Lower lobe of right lung (tissue), 2 donors: Measurements from ENCODE around the gene SERGEF. TPM values are rescaled to one million over a fixed set of nuclear protein-coding genes. Genes with fewer than 3 reads are reported as not detected.

Experiments
- ATAC-seq, 2 donors: fragments of 200-7000 bp; cut with Tn5 transposase; one replicate each; pipeline ENCODE4 v1.9.1; 2020 to 2022; ENCODE audit warnings: mild to moderate bottlenecking in 2 of 2, moderate library complexity in 2 of 2
- DNase-seq: peaks from one replicate; pipeline ENCODE4 v3.0.0-alpha.2; 2020
- H3K27ac ChIP-seq: fragments of 200-600 bp; one replicate; pipeline ENCODE4 v1.8.0; 2022
- H3K27me3 ChIP-seq: fragments of 200-600 bp; one replicate; pipeline ENCODE4 v1.8.0; 2022; ENCODE audit warnings: low read depth
- H3K36me3 ChIP-seq: fragments of 200-600 bp; one replicate; pipeline ENCODE4 v1.8.0; 2022; ENCODE audit warnings: mild to moderate bottlenecking
- H3K4me1 ChIP-seq: fragments of 200-600 bp; one replicate; pipeline ENCODE4 v1.8.0; 2022
- H3K4me3 ChIP-seq: fragments of 200-600 bp; one replicate; pipeline ENCODE4 v1.8.0; 2022; ENCODE audit warnings: mild to moderate bottlenecking
- H3K9me3 ChIP-seq: fragments of 200-600 bp; one replicate; pipeline ENCODE4 v1.8.0; 2022
- CTCF ChIP-seq: fragments of 200-600 bp; IDR thresholded peaks from one replicate; pipeline ENCODE4 v1.8.0; 2022; ENCODE audit warnings: antibody characterized with exemption, mild to moderate bottlenecking
- intact Hi-C: fragments of 100-400 bp; cut with DNase I; formaldehyde crosslinking; loops from one replicate; pipeline ENCODE4 v1.11.0; 2022
- total RNA-seq: library from RNA; stranded (reverse); fragmentation: NEBNext Ultra II Directional; extraction: Animal tissue kit (Norgen Biotek cat#: 25700); gene quantifications from one replicate; pipeline ENCODE4 v1.2.1, GENCODE V29; 2021
- donor health status: DM: no; HTN: yes; CAD: no; lungs with severe emphysema.

Gene SERGEF
- total RNA-seq, 1 donor from 2014 or later: 28.4 TPM

DNA sequence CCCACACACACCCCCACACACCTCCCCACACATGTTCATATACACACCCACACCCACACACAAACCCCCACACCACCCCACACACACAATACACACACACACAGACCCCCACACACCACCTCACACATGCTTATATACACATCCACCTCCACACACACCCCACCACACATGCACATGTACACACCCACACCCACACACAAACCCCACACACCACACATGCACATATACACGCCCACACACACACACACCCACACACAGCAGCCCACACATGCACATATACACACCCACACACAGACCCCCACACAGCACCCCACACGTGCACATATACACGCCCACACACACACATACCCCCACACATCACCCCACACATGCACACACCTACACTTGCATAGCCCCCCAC lies 249.1 kb downstream of the SERGEF start:
- no peak for TF ChIP-seq CTCF
- Histone ChIP-seq H3K4me1 (no peaks in the 10 kb centered on the region), H3K27me3 (no peaks in the 10 kb centered on the region), H3K4me3 (no peak overlapping the region), H3K27ac (no peak overlapping the region), H3K9me3 (no peaks in the 10 kb centered on the region), H3K36me3 (no peaks in the 10 kb centered on the region)
- DNase-seq: no peak
- intact Hi-C loops: no loop called here
- ATAC-seq: no peak

DNA sequence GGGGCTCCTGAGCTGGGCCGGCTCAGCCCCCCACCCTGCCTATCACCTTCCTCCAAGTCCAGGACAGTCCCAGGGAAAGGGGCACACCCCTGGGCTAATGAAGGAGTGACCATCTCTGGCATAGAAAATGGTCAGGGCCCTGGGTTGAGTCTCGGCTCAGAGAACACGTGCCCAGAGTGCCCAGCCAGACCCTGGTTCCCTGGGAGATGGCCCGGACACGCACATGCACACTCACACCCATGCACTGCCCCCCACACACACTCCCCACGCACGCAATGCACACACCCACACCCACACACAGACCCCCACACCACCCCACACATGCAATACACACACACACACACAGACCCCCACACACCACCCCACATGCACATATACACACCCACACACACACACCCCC lies 249.6 kb downstream of the SERGEF start:
- H3K27ac ChIP-seq: no peak overlapping the region
- ATAC-seq: no peak
- no peak for TF ChIP-seq CTCF
- intact Hi-C loops: no loop called here
- no peaks in the 10 kb centered on the region for H3K36me3 ChIP-seq
- no peaks in the 10 kb centered on the region for H3K27me3 ChIP-seq
- peaks cover 3% of the 10 kb centered on the region for H3K9me3 ChIP-seq
- no peak for DNase-seq
- H3K4me3 ChIP-seq: no peak overlapping the region
- no peaks in the 10 kb centered on the region for H3K4me1 ChIP-seq

- H3K9me3 ChIP-seq: peaks cover 4% of the 10 kb centered on the region
- no peak overlapping the region for H3K27ac ChIP-seq
- no peak for TF ChIP-seq CTCF
- intact Hi-C loops: no loop called here
- ATAC-seq (no peak), DNase-seq (no peak)
- H3K36me3 ChIP-seq: no peaks in the 10 kb centered on the region
- no peaks in the 10 kb centered on the region for H3K4me1 ChIP-seq
- H3K27me3 ChIP-seq: no peaks in the 10 kb centered on the region
- no peak overlapping the region for H3K4me3 ChIP-seq
These were observed 250.4 kb downstream of the SERGEF start for GRCh38 chr11:17762309-17762974.

- peak; percentile 50 for TF ChIP-seq CTCF
- Histone ChIP-seq H3K9me3 (peaks cover 4% of the 10 kb centered on the region), H3K27ac (no peak overlapping the region), H3K36me3 (no peaks in the 10 kb centered on the region), H3K4me3 (no peak overlapping the region), H3K27me3 (no peaks in the 10 kb centered on the region), H3K4me1 (no peaks in the 10 kb centered on the region)
- intact Hi-C loops: no loop called here
- DNase-seq: no peak
- peak; percentile 47 to 58 for ATAC-seq
These were observed 252.5 kb downstream of the SERGEF start for GRCh38 chr11:17760102-17761029.

- Histone ChIP-seq H3K27ac (no peak overlapping the region), H3K27me3 (no peaks in the 10 kb centered on the region), H3K36me3 (no peaks in the 10 kb centered on the region), H3K9me3 (peaks cover 4% of the 10 kb centered on the region), H3K4me3 (no peak overlapping the region), H3K4me1 (no peaks in the 10 kb centered on the region)
- DNase-seq (no peak), ATAC-seq (no peak)
- intact Hi-C loops: no loop called here
- no peak for TF ChIP-seq CTCF
These were observed 257.0 kb downstream of the SERGEF start for GRCh38 chr11:17755891-17756290.
